A172 (cell line): ENCODE measurements around the gene ADGRL1. TPM values are rescaled to one million over a fixed set of nuclear protein-coding genes. Genes with fewer than 3 reads are reported as not detected.
"Not testable (repeated sequence)": the region's sequence is repeated elsewhere in the genome, so short reads cannot be mapped to it uniquely, and the experiment has no call there.

Experiments used
- DNase-seq: peaks from one replicate; pipeline ENCODE4 v3.0.0-alpha.2; 2015; ENCODE audit warnings: low spot score
- total RNA-seq: library from RNA; depleted of rRNA; stranded (reverse); fragments of >200 nt; shearing (Covaris generic); gene quantifications from 2 replicates; pipeline ENCODE4 v1.2.3, GENCODE V29; 2014; rRNA removed

ADGRL1 gene
- total RNA-seq: 5.1 and 7.6 TPM in 2 replicates

DNA sequence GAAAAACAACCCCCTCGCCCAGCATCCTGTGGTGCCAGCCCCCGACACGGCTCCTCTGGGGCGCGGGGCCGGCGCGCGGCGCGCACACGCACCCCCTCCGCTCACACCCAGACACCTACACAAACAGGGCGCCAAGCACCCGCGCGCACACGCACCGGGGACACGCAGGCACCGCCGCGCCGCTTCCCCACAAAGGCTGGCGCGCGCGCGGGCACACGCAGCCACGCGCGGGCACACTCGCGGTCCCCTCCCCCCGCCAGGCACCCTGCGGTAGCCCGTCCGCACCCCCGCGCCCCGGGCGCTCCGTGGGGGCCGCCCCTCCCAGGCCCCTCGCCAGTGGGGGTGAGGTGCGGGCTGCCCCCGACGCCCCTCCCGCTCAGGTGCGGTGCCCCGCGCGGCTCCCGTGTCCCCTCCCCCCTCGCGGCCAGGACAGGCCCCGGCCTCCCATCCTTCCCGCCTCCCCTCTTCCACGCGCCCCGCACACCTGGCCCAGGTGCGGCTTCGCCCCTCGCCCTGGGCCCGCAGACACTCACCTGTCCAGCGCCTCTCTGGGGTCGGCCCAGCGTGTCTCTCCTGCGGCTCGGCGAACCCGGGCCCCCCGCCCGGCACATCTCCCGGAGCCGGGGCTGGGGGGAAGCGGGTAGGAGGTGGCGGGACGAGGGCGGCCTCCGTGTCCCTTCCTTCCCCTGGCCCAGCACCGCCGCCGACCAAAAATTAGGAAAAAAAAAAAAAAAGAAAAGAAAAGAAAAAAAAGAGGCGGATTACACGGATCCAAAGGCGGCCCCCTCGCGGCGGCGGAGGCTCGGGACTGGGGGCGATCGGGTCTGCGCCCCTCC lies at the start of gene ADGRL1:
TSS of gene ADGRL1 (minus strand) at position 718 of the 836 bp plus-strand sequence. CDS start 22,567 bp downstream, outside the sequence.
- DNase-seq: not testable (repeated sequence)

GRCh38 chr19:14255316-14255715 lies 49.3 kb upstream of the ADGRL1 start:
- DNase-seq: not testable (repeated sequence)

DNA sequence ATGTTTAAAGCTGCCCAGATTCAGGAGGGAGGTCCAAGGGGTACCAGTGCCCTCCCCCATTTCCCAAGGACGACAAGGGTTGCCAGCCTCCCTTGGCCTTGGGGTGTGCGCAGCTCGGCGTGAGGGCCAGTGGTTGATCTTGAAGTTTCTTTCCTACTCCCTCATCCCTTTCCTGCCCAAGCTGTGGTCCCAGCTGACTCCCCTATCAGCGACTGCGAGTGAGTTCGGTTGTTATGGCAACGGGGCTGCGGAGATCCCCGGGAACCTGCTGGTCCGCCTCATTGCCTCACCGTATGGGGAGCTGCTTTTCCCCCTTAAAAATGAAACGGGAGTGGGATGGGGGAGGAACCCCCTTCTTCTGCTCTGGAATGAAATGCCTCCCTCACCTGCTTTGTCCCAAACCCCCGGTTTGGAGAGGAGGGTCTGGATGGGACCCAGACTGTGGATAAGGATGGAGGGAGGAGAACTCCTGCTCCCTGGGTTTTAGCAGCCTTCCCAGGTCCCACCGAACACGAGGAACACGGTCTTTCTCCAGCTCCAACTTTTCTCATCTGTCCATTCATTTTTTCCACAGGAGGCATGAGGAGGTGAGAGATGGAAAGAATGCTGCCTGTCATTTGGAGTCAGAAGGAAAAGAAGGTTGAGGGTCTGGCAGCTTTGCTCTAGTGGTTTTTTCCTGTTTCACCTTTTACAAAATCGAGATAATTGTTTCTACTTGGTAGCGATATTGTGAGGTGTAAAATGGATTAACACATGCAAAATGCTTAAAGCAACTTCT lies 48.0 kb upstream of the ADGRL1 start:
- DNase-seq: not testable (repeated sequence)

DNA sequence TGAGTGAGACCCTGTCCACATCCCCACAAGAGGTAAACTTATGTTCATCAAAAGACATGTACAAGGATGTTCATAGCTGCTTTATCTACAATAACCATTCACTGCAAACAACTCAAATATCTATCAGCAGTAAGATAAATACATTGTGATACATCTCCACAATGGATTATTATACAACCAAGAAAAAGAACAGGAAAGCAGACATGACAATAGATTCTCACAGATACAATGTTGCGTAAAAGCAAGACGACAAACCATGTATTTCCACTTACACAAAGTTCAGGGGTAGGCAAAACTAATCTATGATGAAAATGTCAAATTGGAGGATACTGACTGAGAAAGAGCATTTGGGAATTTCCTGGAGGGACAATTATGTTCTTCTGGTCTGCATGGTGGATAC lies 46.2 kb upstream of the ADGRL1 start:
- DNase-seq: not testable (repeated sequence)

- DNase-seq: no peak
Measured at GRCh38 chr19:14250870-14251269, 44.9 kb upstream of the ADGRL1 start.

DNA sequence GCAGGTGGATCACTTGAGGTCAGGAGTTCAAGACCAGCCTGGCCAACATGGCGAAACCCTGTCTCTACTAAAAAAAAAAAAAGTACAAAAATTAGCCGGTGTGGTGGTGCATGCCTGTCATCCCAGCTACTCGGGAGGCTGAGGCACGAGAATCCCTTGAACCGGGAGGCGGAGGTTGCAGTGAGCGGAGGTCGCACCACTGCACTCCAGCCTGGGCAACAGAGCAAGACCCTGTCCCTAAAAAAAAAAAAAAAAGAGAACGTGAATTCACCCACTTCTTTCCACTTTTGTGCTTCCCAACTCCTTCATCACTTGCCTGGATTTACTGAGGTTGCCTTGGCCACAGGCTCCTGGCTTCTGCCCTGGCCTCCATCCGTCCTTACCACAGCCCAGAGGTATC lies 44.3 kb upstream of the ADGRL1 start:
- not testable (repeated sequence) for DNase-seq

DNA sequence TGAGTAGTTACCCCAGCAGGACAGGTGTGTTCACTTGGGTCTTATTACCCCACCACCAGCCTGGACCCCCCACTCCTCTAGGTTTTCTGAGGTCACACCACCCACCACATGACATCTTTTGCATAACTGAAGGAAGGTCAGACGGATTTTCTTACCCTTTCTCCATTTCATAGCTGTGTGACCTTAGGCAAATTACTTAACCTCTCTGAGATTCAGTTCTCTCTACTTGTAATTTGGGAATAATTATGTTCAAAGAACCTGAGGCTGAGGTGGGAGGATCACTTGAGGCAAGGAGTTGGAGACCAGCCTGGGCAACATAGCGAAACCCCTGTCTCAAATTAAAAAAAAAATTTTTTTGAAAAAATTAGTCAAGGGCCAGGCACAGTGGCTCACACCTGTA lies 43.9 kb upstream of the ADGRL1 start:
- not testable (repeated sequence) for DNase-seq

DNA sequence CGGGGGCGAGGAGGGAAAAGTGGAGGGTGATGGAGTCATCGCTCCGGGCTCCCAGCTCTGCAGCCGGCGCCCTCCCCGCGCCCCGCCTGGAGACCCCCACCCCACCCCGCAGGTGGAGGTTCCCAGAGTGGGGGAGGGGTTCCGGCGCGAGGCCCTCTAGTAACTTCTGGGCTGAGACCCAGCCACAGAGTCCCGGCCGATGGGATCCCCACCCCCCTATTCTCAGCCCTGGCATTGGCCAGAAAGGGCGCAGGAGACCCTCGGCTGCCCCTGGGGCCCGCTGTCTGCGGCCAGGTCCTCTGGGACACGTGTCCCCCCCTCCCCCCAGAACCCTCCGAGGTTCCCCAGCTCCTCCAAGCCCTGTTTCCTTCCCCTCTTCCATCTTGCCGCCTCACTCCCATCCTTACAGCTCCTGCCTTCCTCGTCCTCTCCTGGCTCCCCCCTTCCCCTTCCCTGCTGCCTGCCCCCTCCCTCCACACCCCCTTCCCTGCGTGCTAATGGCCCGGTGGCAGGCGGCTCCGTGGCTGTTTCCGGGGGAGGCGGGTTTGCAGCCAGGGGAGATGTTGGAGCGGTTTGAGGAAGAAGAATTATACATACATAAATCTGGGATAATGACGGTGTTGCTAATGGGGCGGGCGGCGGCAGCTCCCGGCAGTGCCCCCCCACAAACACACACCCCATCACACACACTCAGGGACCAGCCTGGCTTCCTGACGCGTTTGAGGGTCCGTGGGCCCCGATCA lies 43.2 kb upstream of the ADGRL1 start:
- not testable (repeated sequence) for DNase-seq

DNA sequence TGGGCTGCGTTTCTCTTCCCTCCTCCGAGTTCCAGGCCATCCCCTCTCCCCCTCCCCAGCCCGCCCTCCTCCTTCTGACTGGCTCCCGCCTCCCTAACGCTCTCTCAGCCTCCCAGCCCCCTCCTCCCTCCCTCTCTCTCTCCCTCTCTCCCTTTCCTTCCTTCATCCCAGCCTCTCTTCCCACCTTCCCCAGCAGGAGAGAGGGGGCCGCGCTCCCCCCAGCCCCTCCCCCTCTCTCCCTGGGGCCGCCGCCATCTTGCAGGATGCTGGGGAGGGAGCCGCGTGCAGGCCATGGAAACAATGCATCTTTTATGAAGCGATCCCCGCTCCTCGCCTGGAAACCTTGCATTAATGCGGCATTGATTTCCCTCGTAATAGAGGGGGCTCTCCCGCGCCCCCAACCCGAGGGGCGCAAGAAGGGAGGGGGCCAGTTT lies 42.6 kb upstream of the ADGRL1 start:
- no peak for DNase-seq

DNA sequence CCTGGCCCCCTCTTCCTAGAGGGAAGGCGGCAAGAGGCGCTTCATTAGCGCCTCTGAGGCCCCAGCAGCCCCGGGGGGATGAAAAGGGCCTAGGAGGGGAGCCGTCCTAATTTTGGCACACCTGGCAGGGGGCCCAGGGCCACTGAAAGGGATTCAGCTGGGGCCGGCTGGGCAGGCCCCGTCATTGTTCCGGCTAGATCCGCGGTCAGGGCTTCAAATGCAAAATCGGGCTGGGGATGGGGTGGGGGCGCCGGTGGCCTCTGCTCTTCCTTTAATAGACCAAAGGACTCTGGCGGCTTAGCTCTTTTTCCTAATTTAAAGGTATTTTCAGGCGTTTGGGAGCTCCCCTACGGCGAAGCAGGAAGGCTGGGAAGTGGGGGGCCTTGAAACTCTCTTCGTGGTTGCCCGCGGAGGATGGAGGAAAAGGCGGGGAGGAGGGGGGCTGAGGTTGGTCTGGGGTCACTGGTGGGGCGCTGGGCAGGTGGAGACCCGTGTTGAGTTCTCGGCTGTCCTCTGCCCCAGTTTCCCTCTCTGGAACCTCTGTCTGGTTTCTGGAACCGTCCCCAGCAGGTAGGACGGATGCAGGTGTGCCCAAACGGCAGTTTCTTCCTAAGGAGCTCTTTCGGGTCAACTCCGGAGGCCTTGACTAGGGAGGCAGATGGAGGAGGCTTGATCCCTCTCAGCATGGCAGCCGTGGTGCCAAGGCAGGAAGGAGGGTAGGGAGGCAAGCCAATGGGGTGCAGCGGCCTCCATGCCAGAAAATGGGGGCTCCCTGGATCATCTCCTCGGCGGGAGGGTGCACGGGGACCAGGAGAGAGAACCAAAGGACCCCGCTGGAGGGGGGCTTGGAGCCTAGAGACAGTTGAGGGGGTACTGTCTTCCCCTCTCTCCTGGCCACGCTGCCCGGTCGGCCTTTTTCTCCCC lies 41.8 kb upstream of the ADGRL1 start:
- DNase-seq: not testable (repeated sequence)

GRCh38 chr19:14247205-14247547 lies 41.2 kb upstream of the ADGRL1 start:
- not testable (repeated sequence) for DNase-seq

DNA sequence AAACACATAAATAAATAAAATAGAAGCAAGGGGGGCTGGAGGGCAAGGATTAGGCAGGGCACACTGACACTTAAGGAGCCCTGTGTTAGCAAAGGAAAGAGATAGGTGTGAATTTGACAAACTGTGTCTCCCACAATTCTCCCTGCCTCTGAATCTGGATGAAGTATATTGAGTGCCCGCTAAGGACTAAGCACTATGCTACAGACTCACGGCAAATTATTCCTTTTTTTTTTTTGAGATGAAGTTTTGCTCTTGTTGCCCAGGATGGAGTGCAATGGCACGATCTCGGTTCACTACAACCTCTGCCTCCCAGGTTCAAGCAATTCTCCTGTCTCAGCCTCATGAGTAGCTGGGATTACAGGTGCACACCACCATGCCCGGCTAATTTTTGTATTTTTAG lies 38.4 kb upstream of the ADGRL1 start:
- DNase-seq: not testable (repeated sequence)

- not testable (repeated sequence) for DNase-seq
Measured at GRCh38 chr19:14243718-14244117, 37.7 kb upstream of the ADGRL1 start.

GRCh38 chr19:14237014-14237941 lies 31.3 kb upstream of the ADGRL1 start:
- DNase-seq: no peak

DNA sequence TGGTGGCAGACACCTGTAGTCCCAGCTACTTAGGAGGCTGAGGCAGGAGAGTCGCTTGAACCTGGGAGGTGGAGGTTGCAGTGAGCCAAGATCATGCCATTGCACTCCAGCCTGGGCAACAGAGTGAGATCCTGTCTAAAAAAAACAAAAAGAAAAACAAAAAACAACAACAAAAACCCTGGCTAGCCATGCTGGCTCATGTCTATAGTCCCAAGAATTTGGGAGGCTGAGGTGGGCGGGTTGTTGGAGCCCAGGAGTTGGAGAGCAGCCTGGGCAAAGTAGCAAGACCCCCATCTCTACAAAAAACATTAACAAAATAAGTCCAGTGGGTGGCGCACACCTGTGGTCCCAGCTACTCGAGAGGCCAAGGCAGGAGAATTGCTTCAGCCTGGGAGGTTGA lies 27.0 kb upstream of the ADGRL1 start:
- DNase-seq: not testable (repeated sequence)

DNA sequence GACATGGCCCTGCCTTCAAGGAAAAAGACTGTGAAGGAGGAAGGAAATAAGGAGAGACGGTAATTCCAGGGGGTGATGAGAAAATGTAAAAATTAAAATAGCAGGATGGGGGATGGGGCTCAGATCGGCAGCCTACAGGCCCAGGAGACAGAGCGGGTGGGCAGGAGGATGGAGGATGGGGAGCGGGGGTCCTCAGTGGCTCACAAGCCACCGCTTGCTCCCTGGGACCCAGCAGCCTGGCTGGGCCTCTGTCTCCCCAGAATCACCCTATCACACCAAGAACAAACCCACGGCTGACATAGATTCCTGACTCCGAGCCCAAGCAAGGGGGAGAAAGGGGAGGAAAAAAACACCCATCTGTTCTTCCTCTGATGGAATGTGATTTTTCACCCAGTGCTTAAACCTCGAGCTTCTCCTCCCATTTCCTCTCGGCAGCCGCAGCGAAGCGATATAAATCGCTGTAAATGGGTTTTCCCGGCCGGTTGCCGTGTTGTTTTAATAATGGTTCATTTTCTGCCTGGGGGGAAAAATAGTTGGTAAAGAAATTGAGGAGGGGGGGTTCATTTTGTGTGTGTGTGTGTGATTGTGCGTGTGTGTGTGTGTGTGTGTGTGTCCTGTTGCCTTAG lies 22.6 kb upstream of the ADGRL1 start:
- not testable (repeated sequence) for DNase-seq

- DNase-seq: not testable (repeated sequence)
Measured at GRCh38 chr19:14226498-14226897, 20.5 kb upstream of the ADGRL1 start.

DNA sequence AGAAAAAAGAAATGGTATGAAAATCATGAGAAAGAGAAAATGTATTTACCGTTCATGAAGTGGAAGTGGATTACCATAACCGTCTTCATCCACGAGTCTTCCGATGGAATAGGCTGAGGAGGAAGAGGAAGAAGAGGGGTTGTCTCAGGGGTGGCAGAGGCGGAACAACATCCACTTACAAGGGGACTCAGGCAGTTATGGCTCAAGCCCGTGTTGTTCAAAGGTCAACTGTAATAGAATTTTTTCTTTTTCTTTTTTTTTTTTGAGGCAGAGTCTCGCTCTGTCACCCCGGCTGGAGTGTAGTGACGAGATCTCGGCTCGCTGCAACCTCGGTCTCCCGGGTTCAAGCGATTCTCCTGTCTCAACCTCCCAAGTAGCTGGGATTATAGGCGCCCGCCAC lies 16.9 kb upstream of the ADGRL1 start:
- DNase-seq: no peak

GRCh38 chr19:14221345-14221744 lies 15.4 kb upstream of the ADGRL1 start:
- not testable (repeated sequence) for DNase-seq
